ENCODE data around the gene TAPT1. TPM values are rescaled to one million over a fixed set of nuclear protein-coding genes. Genes with fewer than 3 reads are reported as not detected.
"Not testable (repeated sequence)": the region's sequence is repeated elsewhere in the genome, so short reads cannot be mapped to it uniquely, and the experiment has no call there.

The TAPT1 gene
- total RNA-seq = 26.4 TPM
- polyA plus RNA-seq = 29.0 TPM
- long read RNA-seq, donor 1 = 0 reads
- long read RNA-seq, donor 2 = 0 reads
- long read RNA-seq, donor 3, full-length matches to known transcripts = 4 of 4 reads
- long read RNA-seq, donor 3, partial matches to known transcripts = 0 of 4 reads
- long read RNA-seq, donor 3, other reads (novel, unspliced or antisense) = 0 of 4 reads
- long read RNA-seq, donor 4, partial matches to known transcripts = 0 of 2 reads
- long read RNA-seq, donor 4, other reads (novel, unspliced or antisense) = 0 of 2 reads
- long read RNA-seq, donor 5, full-length matches to known transcripts = 5 of 5 reads
- long read RNA-seq, donor 5, partial matches to known transcripts = 0 of 5 reads
- long read RNA-seq, donor 5, other reads (novel, unspliced or antisense) = 0 of 5 reads
- long read RNA-seq, donor 6, full-length matches to known transcripts = 4 of 4 reads
- long read RNA-seq, donor 6, partial matches to known transcripts = 0 of 4 reads
- long read RNA-seq, donor 6, other reads (novel, unspliced or antisense) = 0 of 4 reads
- long read RNA-seq, donor 7, full-length matches to known transcripts = 4 of 4 reads
- long read RNA-seq, donor 7, partial matches to known transcripts = 0 of 4 reads
- long read RNA-seq, donor 7, other reads (novel, unspliced or antisense) = 0 of 4 reads
- long read RNA-seq, donor 8, full-length matches to known transcripts = 1 of 1 reads
- long read RNA-seq, donor 8, partial matches to known transcripts = 0 of 1 reads
- long read RNA-seq, donor 8, other reads (novel, unspliced or antisense) = 0 of 1 reads
- long read RNA-seq, donor 9, full-length matches to known transcripts = 4 of 4 reads
- long read RNA-seq, donor 9, partial matches to known transcripts = 0 of 4 reads
- long read RNA-seq, donor 9, other reads (novel, unspliced or antisense) = 0 of 4 reads
- long read RNA-seq, donor 10, full-length matches to known transcripts = 3 of 3 reads
- long read RNA-seq, donor 10, partial matches to known transcripts = 0 of 3 reads
- long read RNA-seq, donor 10, other reads (novel, unspliced or antisense) = 0 of 3 reads

DNA sequence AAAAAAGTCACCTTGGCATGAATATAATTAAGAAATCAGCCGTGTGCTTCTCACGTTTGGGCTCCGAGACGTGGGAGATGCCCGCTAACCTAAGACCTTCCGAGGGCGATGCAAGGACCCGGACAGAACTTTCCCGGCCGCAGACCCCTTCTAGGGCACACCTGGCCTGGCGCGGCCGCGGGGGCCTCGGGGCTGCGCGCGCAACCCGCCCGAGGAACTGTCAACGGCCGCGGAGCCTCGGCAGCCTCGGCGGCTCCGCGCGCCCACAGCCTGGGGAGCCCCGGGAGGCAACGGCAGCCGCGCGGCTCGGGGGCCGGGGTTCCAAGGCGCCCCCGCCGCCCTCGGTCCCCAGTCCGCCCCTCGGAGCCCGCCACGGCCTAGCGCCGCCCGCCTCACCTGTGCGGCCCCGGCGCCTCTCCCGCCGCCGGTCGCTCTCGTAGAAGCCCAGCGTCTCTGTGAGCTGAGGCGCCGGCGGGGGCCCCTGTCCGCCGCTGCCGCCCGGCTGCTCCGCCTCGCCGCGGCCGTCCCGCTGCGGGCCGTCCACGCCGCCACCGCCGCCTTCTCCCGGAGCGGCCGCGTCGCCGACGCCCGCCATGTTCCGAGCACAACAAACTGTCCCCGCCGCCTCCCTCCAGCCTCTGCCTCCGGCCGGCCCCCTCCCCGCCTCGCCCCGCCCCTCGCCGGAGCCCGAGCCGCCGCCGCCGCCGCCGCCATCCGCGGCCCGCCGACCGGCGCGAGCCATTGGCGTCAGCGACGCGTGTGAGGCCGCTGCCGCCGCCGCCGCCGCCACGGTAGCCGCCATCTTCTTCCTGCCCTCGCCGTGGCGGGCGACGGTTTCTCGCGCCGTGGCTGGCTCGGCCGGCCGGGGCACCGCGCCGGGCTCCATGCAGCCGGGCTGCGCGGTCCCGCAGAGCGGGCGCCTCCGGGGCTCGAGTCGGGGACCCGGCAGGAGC lies at the start of gene TAPT1:
TAPT1 (minus strand) TSS at position 609 of the 953 bp plus-strand sequence; CDS start at position 595, 14 bp downstream.
- H3K4me1 ChIP-seq (ENCODE audit: control insufficient read depth in 2 of 2, insufficient read depth in 2 of 2, low read length in 2 of 2) = peaks cover 15 to 20% of the 10 kb centered on the region in 2 donors
- H3K27me3 ChIP-seq (ENCODE audit: control insufficient read depth in 2 of 2, insufficient read depth in 1 of 2, low read length in 1 of 2) = peaks cover 0 to 9% of the 10 kb centered on the region in 2 donors
- peak in 6 of 9 donors; percentile 25 to 78 (median 60) for DNase-seq (ENCODE audit: low read depth in 6 of 9, low spot score in 9 of 9)
- H3K4me3 ChIP-seq (ENCODE audit: low read length in 2 of 2) = peak within 1 kb of the TSS; percentile 81 to 93
- WGBS = under 1% methylated on average over 143 of the region's 143 CpGs
- peak within 1 kb of the TSS; percentile 85 to 93 for H3K27ac ChIP-seq (ENCODE audit: low read depth in 1 of 2, low read length in 1 of 2)
- peaks cover 0 to 2% of the 10 kb centered on the region in 2 donors for H3K36me3 ChIP-seq (ENCODE audit: control insufficient read depth in 2 of 2, insufficient read depth in 2 of 2, low read length in 1 of 2)
- no peaks in the 10 kb centered on the region for H3K9me3 ChIP-seq (ENCODE audit: control insufficient read depth in 2 of 2, insufficient read depth in 1 of 2, low read length in 1 of 2)

DNA sequence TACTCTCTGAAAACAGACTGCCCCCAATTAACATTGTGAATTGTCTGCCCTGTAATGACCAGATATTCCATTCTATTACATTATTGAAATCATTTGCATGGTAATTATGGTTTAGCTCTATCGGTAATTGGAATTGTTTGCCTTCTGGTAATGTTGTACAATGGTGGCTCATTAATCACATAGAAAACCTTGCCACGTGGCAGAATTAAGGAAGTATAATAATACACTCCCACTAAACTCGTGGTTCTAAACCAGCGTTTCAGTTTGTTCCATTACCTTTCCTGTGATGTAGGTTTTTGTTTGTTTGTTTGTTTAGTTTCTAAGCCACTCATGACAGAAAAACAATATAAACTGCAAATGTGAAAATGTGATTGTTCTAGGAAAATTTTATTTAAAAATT lies 45.1 kb upstream of the TAPT1 start:
- Histone ChIP-seq H3K27me3 (ENCODE audit: control insufficient read depth in 2 of 2, insufficient read depth in 1 of 2, low read length in 1 of 2) (no peaks in the 10 kb centered on the region), H3K4me1 (ENCODE audit: control insufficient read depth in 2 of 2, insufficient read depth in 2 of 2, low read length in 2 of 2) (no peaks in the 10 kb centered on the region), H3K36me3 (ENCODE audit: control insufficient read depth in 2 of 2, insufficient read depth in 2 of 2, low read length in 1 of 2) (no peaks in the 10 kb centered on the region), H3K4me3 (ENCODE audit: low read length in 2 of 2) (no peak overlapping the region), H3K9me3 (ENCODE audit: control insufficient read depth in 2 of 2, insufficient read depth in 1 of 2, low read length in 1 of 2) (no peaks in the 10 kb centered on the region), H3K27ac (ENCODE audit: low read depth in 1 of 2, low read length in 1 of 2) (no peak overlapping the region)
- no peak for DNase-seq (ENCODE audit: low read depth in 6 of 9, low spot score in 9 of 9)
- 41% methylated on average over 4 of the region's 4 CpGs for WGBS

GRCh38 chr4:16270454-16271328 lies 44.4 kb upstream of the TAPT1 start:
- no peaks in the 10 kb centered on the region for H3K27me3 ChIP-seq (ENCODE audit: control insufficient read depth in 2 of 2, insufficient read depth in 1 of 2, low read length in 1 of 2)
- H3K9me3 ChIP-seq (ENCODE audit: control insufficient read depth in 2 of 2, insufficient read depth in 1 of 2, low read length in 1 of 2) = no peaks in the 10 kb centered on the region
- no peaks in the 10 kb centered on the region for H3K36me3 ChIP-seq (ENCODE audit: control insufficient read depth in 2 of 2, insufficient read depth in 2 of 2, low read length in 1 of 2)
- DNase-seq (ENCODE audit: low read depth in 6 of 9, low spot score in 9 of 9) = no peak
- 79% methylated on average over 6 of the region's 6 CpGs for whole genome bisulfite sequencing
- H3K4me1 ChIP-seq (ENCODE audit: control insufficient read depth in 2 of 2, insufficient read depth in 2 of 2, low read length in 2 of 2) = no peaks in the 10 kb centered on the region
- H3K4me3 ChIP-seq (ENCODE audit: low read length in 2 of 2) = no peak overlapping the region
- H3K27ac ChIP-seq (ENCODE audit: low read depth in 1 of 2, low read length in 1 of 2) = no peak overlapping the region

GRCh38 chr4:16269742-16270453 lies 43.6 kb upstream of the TAPT1 start:
- H3K27ac ChIP-seq (ENCODE audit: low read depth in 1 of 2, low read length in 1 of 2); H3K27me3 ChIP-seq (ENCODE audit: control insufficient read depth in 2 of 2, insufficient read depth in 1 of 2, low read length in 1 of 2); H3K4me1 ChIP-seq (ENCODE audit: control insufficient read depth in 2 of 2, insufficient read depth in 2 of 2, low read length in 2 of 2); H3K4me3 ChIP-seq (ENCODE audit: low read length in 2 of 2); H3K36me3 ChIP-seq (ENCODE audit: control insufficient read depth in 2 of 2, insufficient read depth in 2 of 2, low read length in 1 of 2); H3K9me3 ChIP-seq (ENCODE audit: control insufficient read depth in 2 of 2, insufficient read depth in 1 of 2, low read length in 1 of 2); DNase-seq (ENCODE audit: low read depth in 6 of 9, low spot score in 9 of 9): not testable (repeated sequence)
- WGBS = 39% methylated on average over 4 of the region's 4 CpGs

DNA sequence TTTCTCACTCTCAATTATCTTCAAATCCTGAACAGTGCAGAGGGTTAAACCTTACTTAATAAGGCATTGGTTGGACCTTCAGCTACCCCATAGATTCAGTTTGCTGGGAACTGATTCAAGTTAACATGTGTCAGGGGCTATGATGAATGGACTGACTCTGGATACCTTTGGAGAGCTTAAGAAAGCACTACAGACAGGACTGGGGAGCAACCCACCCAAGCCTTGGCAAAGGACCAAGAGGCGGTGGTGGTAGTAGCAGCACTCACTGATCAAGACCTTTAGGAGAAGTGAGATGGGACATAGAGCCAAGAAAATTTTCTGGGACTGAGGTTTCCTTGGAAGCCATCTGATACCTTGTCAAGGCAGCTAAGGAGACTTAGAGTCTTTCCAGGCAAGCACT lies 43.0 kb upstream of the TAPT1 start:
- Histone ChIP-seq H3K36me3 (ENCODE audit: control insufficient read depth in 2 of 2, insufficient read depth in 2 of 2, low read length in 1 of 2) (no peaks in the 10 kb centered on the region), H3K27me3 (ENCODE audit: control insufficient read depth in 2 of 2, insufficient read depth in 1 of 2, low read length in 1 of 2) (no peaks in the 10 kb centered on the region), H3K27ac (ENCODE audit: low read depth in 1 of 2, low read length in 1 of 2) (no peak overlapping the region), H3K4me1 (ENCODE audit: control insufficient read depth in 2 of 2, insufficient read depth in 2 of 2, low read length in 2 of 2) (no peaks in the 10 kb centered on the region), H3K4me3 (ENCODE audit: low read length in 2 of 2) (no peak overlapping the region), H3K9me3 (ENCODE audit: control insufficient read depth in 2 of 2, insufficient read depth in 1 of 2, low read length in 1 of 2) (no peaks in the 10 kb centered on the region)
- 89% methylated on average over 1 of the region's 1 CpG for WGBS
- DNase-seq (ENCODE audit: low read depth in 6 of 9, low spot score in 9 of 9) = no peak

DNA sequence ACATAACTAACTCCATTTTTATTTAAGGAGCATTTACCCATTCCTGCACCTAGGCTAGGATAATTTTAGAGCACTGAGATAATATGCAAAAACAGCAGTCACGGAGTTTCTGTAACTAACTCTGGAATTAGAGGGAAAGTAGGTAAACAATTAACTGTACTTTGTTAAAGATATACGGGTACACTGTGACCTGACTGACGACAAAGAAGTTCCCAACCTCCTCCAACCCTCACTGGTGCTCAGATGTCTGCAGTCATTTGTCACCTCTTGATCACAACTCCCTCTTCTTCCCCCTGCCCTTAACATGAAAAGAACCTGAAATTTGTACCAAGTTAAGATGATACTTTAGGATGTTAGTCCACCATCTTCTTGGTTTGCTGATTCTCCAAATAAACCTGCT lies 42.0 kb upstream of the TAPT1 start:
- WGBS = 98% methylated on average over 3 of the region's 3 CpGs
- no peaks in the 10 kb centered on the region for H3K36me3 ChIP-seq (ENCODE audit: control insufficient read depth in 2 of 2, insufficient read depth in 2 of 2, low read length in 1 of 2)
- no peak overlapping the region for H3K4me3 ChIP-seq (ENCODE audit: low read length in 2 of 2)
- no peaks in the 10 kb centered on the region for H3K27me3 ChIP-seq (ENCODE audit: control insufficient read depth in 2 of 2, insufficient read depth in 1 of 2, low read length in 1 of 2)
- DNase-seq (ENCODE audit: low read depth in 6 of 9, low spot score in 9 of 9) = no peak
- no peak overlapping the region for H3K27ac ChIP-seq (ENCODE audit: low read depth in 1 of 2, low read length in 1 of 2)
- H3K4me1 ChIP-seq (ENCODE audit: control insufficient read depth in 2 of 2, insufficient read depth in 2 of 2, low read length in 2 of 2) = no peaks in the 10 kb centered on the region
- no peaks in the 10 kb centered on the region for H3K9me3 ChIP-seq (ENCODE audit: control insufficient read depth in 2 of 2, insufficient read depth in 1 of 2, low read length in 1 of 2)

GRCh38 chr4:16267639-16268038 lies 41.4 kb upstream of the TAPT1 start:
- Histone ChIP-seq H3K4me3 (ENCODE audit: low read length in 2 of 2) (no peak overlapping the region), H3K27me3 (ENCODE audit: control insufficient read depth in 2 of 2, insufficient read depth in 1 of 2, low read length in 1 of 2) (no peaks in the 10 kb centered on the region), H3K9me3 (ENCODE audit: control insufficient read depth in 2 of 2, insufficient read depth in 1 of 2, low read length in 1 of 2) (no peaks in the 10 kb centered on the region), H3K27ac (ENCODE audit: low read depth in 1 of 2, low read length in 1 of 2) (no peak overlapping the region), H3K4me1 (ENCODE audit: control insufficient read depth in 2 of 2, insufficient read depth in 2 of 2, low read length in 2 of 2) (no peaks in the 10 kb centered on the region), H3K36me3 (ENCODE audit: control insufficient read depth in 2 of 2, insufficient read depth in 2 of 2, low read length in 1 of 2) (no peaks in the 10 kb centered on the region)
- no peak for DNase-seq (ENCODE audit: low read depth in 6 of 9, low spot score in 9 of 9)
- 98% methylated on average over 1 of the region's 1 CpG for WGBS
